Stimulated activated naive B cell treated with anti-CD40 and anti-IgM and Interleukin-4, amounts not matched to agents 10 μg/mL and 1 μg/mL and 100 μg/mL, for 72 hours (primary cell): ENCODE data around the gene AGBL1.

ENCODE experiments used
- ATAC-seq, 2 donors: fragments of 150-1000 bp; cut with Tn5 transposase; replicated peaks; 2 replicates each; pipeline ENCODE4 v1.10.0; 2021; ENCODE audit warnings: moderate library complexity in 1 of 2
- DNase-seq: peaks from one replicate; pipeline ENCODE4 v3.0.0; 2021
- H3K27ac Mint-ChIP-seq: one replicate; pipeline ENCODE4 v1.8.0; 2022; ENCODE audit warnings: mild to moderate bottlenecking, mixed read lengths
- H3K27me3 Mint-ChIP-seq, 2 donors: one replicate each; pipeline ENCODE4 v1.8.0; 2022; ENCODE audit warnings: mixed read lengths in 2 of 2
- H3K36me3 Mint-ChIP-seq, 2 donors: one replicate each; pipeline ENCODE4 v1.8.0; 2022; ENCODE audit warnings: mixed read lengths in 2 of 2, mild to moderate bottlenecking in 1 of 2
- H3K4me1 Mint-ChIP-seq, 2 donors: one replicate each; pipeline ENCODE4 v1.8.0; 2022; ENCODE audit warnings: mixed read lengths in 2 of 2, mild to moderate bottlenecking in 1 of 2
- H3K4me3 Mint-ChIP-seq, 2 donors: one replicate each; pipeline ENCODE4 v1.8.0; 2022; ENCODE audit warnings: mild to moderate bottlenecking in 2 of 2, mixed read lengths in 2 of 2, moderate library complexity in 1 of 2
- H3K9me3 Mint-ChIP-seq, 2 donors: one replicate each; pipeline ENCODE4 v1.8.0; 2022; ENCODE audit warnings: mixed read lengths in 2 of 2, mild to moderate bottlenecking in 1 of 2

The AGBL1 gene

DNA sequence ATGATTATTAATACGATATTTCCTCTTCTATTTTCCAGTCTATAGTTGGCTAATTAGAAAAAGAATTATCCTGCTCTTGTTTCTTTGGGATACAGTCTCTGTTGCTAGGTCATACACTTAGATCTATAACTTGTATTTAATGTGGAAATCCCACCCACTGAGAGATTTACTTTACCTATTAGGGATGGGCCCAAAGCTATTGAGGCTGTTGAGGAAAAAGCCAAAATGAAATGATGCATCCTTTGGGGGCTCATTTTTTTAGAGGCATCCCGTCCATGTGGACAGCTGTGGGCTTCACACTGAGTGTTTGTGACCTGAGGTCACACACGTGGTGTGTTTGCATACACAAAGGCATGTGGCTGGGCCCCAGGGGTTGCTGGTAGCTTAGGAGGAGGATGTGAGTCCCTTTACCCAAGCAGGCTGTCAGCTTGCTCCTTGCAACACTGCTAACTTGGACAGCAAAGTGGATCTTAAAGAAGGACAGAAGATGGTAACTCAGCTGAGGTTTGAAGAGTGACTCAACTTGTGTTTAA, 477.4 kb downstream of the AGBL1 start:
- H3K4me3 Mint-ChIP-seq: no peak overlapping the region
- H3K27ac Mint-ChIP-seq: no peak overlapping the region
- H3K27me3 Mint-ChIP-seq: no peaks in the 10 kb centered on the region
- H3K36me3 Mint-ChIP-seq: no peaks in the 10 kb centered on the region
- ATAC-seq (no peak), DNase-seq (no peak)
- no peaks in the 10 kb centered on the region for H3K4me1 Mint-ChIP-seq
- H3K9me3 Mint-ChIP-seq: peaks cover 4 to 10% of the 10 kb centered on the region in 2 donors

DNA sequence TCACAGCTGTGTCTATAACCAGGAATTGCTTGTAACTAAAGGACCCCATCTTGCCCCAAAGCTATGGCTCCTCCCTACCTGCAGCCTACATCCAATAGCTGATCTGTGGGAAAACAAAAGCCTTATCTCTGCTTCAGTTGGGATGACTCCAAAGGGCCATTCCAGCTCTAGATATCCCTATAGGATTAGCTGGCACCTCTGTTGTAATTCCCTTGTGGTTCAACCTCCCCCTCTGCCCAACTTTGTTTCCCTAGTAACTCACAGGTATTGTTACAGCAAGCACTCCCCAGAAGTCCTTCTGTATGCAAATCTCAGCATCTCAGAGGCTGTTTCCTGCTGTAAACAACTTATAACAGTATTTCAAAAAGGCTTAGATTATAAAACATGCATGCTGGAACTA, 478.6 kb downstream of the AGBL1 start:
- Mint-ChIP-seq H3K27ac (no peak overlapping the region), H3K27me3 (no peaks in the 10 kb centered on the region), H3K4me1 (no peaks in the 10 kb centered on the region), H3K36me3 (no peaks in the 10 kb centered on the region), H3K9me3 (peaks cover 0 to 9% of the 10 kb centered on the region in 2 donors), H3K4me3 (no peak overlapping the region)
- ATAC-seq: no peak
- DNase-seq: no peak

DNA sequence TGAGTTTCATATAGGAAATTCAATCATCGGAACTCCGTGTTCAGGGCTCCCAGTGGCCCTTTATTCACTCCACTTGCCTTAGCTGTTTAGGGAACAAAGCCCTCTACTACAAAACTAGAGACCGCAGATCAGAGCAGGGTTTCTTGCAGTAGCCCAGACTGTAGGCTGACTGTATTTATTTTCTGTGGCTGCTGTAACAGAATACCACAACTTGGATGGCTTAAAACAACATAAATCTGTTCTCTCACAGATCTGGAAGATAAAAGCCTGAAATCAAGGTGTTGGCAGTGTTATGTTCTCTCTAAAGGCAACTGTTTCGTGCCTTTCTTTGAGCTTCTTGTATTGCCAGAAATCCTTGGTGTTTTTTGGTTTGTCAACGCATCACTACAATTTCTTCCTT, 479.0 kb downstream of the AGBL1 start:
- Mint-ChIP-seq H3K4me3 (no peak overlapping the region), H3K36me3 (no peaks in the 10 kb centered on the region), H3K9me3 (peaks cover 0 to 11% of the 10 kb centered on the region in 2 donors), H3K27me3 (no peaks in the 10 kb centered on the region), H3K27ac (no peak overlapping the region), H3K4me1 (no peaks in the 10 kb centered on the region)
- no peak for ATAC-seq
- DNase-seq: no peak

DNA sequence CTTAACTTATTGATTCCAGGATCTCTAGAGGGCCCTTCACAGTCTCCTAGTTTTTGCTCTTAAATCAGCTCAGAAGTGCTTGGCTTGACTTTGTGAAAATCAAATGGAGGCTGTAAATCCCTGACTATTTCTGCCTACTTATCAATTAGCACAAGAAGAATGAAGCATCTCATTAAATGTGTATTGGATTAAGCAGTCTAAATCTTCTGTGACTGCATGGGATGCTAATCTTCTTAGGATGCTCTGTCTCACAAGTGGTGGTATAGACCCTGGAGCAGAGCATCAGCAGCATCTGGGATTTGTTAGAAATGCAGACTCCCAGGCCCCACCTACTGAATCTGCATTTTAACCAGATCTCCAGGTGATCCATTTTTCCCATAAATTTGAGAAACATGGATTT, 488.7 kb downstream of the AGBL1 start:
- Mint-ChIP-seq H3K9me3 (peaks cover 6 to 7% of the 10 kb centered on the region in 2 donors), H3K36me3 (peaks cover 0 to 2% of the 10 kb centered on the region in 2 donors), H3K27ac (no peak overlapping the region), H3K27me3 (peaks cover 0 to 9% of the 10 kb centered on the region in 2 donors), H3K4me3 (no peak overlapping the region), H3K4me1 (no peaks in the 10 kb centered on the region)
- no peak for ATAC-seq
- DNase-seq: no peak

DNA sequence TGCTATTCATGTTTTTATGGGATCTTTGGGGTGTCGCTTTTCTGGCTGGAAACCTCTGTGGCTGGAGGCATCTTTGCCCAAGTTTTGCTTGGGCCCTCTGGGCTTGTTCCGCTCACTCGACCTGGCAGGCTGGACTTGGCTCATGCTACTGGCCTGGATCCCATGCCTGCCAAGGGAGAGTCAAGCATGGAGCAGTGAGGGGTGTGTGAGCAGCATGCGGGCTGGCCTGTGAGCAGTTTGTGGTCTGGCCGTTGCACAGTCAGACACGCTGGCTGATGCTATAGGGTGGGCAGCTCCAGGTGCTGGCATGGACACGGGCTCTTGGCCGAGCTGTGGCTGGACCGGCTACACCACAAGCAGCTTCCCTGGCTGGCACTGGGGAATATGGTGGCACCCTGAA, 491.1 kb downstream of the AGBL1 start:
- DNase-seq (no peak), ATAC-seq (no peak)
- Mint-ChIP-seq H3K9me3 (peaks cover 2 to 7% of the 10 kb centered on the region in 2 donors), H3K27me3 (peaks cover 0 to 9% of the 10 kb centered on the region in 2 donors), H3K36me3 (no peaks in the 10 kb centered on the region), H3K27ac (no peak overlapping the region), H3K4me3 (no peak overlapping the region), H3K4me1 (no peaks in the 10 kb centered on the region)

DNA sequence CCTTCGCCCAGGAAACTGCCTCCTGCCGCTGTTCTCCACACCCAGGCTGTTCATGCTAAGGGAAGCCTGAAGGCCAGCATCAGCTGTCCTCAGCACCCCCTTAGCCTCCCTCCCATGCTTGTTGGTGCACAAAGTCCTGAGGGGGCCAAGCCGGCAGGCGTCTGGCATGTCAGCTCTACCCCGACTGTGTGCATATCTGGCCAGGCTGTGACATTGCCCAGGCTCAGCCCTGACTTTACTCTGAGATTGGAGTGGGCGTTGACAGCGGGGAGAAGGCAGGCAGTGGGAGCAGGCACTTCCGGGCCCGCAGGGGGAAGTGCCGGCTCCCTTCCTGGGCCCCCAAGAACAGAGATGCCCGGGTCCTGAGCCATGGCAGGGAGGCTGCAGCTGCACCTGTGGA, 492.2 kb downstream of the AGBL1 start:
- ATAC-seq: no peak
- H3K4me1 Mint-ChIP-seq: no peaks in the 10 kb centered on the region
- no peaks in the 10 kb centered on the region for H3K36me3 Mint-ChIP-seq
- H3K9me3 Mint-ChIP-seq: peaks cover 3 to 4% of the 10 kb centered on the region in 2 donors
- no peak overlapping the region for H3K27ac Mint-ChIP-seq
- DNase-seq: no peak
- H3K4me3 Mint-ChIP-seq: no peak overlapping the region
- peaks cover 0 to 9% of the 10 kb centered on the region in 2 donors for H3K27me3 Mint-ChIP-seq

DNA sequence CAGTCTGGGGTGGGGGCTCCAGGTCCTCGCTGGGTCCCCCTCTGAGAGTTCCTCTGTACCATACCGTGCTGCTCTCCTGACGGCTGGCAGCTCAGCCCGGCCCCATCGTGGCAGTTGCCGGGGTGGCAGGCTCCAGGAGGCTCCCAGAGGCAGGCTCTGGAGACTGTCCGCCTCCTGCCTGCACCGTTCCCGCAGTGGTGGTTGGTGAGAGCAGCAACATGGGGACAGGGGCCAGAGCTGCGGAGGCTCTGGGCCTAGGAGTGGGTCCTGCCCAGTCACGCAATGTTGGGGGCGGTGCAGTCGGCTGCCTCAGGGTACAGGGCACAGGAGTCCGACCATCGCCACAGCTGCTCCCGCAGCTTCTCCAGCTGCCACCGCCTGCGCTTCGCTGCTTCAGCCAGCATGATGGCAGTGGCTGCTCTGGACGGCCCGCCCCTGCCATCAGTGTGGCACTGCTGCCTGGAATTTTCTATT, 492.7 kb downstream of the AGBL1 start:
- ATAC-seq (no peak), DNase-seq (no peak)
- no peak overlapping the region for H3K4me3 Mint-ChIP-seq
- H3K36me3 Mint-ChIP-seq: no peaks in the 10 kb centered on the region
- H3K27ac Mint-ChIP-seq: no peak overlapping the region
- no peaks in the 10 kb centered on the region for H3K4me1 Mint-ChIP-seq
- peaks cover 6 to 7% of the 10 kb centered on the region in 2 donors for H3K9me3 Mint-ChIP-seq
- peaks cover 0 to 6% of the 10 kb centered on the region in 2 donors for H3K27me3 Mint-ChIP-seq

DNA sequence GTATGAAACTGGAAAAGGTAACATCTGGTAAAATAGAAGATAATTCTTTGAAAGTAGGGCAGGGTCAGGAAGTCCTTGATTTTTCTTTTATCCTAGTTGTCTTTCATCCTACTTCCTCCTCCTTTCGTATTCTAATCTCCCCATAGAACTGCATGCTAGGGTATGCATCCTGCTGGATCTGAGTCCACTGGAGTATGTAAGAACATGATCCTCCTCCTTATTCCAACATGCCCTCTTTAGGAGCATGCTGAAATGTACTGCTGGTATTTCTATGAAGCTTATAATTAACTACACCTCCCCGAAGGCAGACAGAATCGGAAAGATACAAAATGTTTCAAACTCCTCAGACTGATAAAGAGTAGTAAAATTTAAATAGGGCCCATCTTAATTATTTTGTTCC, 493.8 kb downstream of the AGBL1 start:
- Mint-ChIP-seq H3K9me3 (peaks cover 6 to 10% of the 10 kb centered on the region in 2 donors), H3K36me3 (no peaks in the 10 kb centered on the region), H3K4me3 (no peak overlapping the region), H3K27me3 (no peaks in the 10 kb centered on the region), H3K4me1 (no peaks in the 10 kb centered on the region), H3K27ac (no peak overlapping the region)
- ATAC-seq (no peak), DNase-seq (no peak)

DNA sequence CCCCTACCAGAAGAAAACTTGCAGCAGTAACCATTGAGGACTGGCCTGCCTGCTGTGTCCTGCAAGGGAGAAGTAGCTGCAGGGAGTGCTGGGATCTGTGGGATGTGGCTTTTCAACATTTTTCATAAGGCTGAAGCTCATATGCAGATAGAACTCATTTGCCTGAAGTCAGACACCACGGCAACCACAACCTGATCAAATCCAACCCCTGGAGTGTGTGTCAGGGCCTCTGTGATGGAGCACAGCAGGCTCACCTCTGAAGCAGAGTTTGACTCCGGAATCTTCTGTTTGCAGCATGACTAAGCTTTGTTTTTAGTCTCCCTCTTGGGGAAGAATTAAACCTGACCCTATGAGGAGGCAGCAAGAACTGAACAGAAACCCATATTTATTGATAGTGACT, 508.7 kb downstream of the AGBL1 start:
- DNase-seq: no peak
- no peak for ATAC-seq
- Mint-ChIP-seq H3K4me3 (no peak overlapping the region), H3K27me3 (no peaks in the 10 kb centered on the region), H3K36me3 (no peaks in the 10 kb centered on the region), H3K4me1 (no peaks in the 10 kb centered on the region), H3K27ac (no peak overlapping the region), H3K9me3 (peaks cover 0 to 9% of the 10 kb centered on the region in 2 donors)

DNA sequence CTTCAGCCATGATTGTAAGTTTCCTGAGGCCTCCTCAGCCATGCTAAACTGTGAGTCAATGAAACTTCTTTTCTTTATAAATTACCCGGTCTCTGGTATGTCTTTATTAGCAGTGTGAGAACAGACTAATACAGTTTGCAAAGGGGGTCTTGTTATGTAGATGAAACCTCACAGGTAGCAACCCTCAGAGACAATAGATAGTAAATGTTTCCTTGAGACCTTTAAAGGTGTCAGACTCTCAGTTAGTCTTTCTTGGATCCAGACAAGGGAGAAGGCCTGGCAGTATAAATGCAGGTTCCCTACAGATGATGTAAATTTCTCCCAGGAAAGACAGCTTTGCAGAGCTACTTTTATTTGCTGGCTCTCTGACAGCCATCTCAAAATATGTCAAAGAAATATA, 510.8 kb downstream of the AGBL1 start:
- no peaks in the 10 kb centered on the region for H3K4me1 Mint-ChIP-seq
- no peaks in the 10 kb centered on the region for H3K27me3 Mint-ChIP-seq
- ATAC-seq: no peak
- no peaks in the 10 kb centered on the region for H3K36me3 Mint-ChIP-seq
- no peak for DNase-seq
- no peak overlapping the region for H3K27ac Mint-ChIP-seq
- H3K4me3 Mint-ChIP-seq: no peak overlapping the region
- H3K9me3 Mint-ChIP-seq: peaks cover 0 to 9% of the 10 kb centered on the region in 2 donors

DNA sequence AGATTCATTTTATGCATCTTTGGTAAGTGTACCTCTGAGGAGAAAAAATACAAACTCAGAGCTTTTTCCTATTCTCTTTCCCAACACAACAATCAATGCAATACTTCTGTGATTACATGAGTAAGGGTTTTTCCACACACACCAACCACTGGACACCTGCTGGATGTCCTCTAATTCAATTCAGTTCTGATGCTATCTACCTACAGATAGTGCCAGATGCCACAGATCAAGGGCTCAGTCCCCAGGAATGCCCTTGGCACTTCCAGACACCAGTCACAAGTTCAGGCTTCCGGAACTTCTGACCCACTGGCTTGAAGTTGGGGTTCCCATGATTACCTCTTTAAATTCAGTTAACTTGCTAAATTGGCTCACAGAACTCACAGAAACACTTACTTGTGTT, 511.5 kb downstream of the AGBL1 start:
- Mint-ChIP-seq H3K27me3 (no peaks in the 10 kb centered on the region), H3K27ac (no peak overlapping the region), H3K4me3 (no peak overlapping the region), H3K4me1 (no peaks in the 10 kb centered on the region), H3K36me3 (no peaks in the 10 kb centered on the region), H3K9me3 (peaks cover 0 to 9% of the 10 kb centered on the region in 2 donors)
- no peak for DNase-seq
- no peak for ATAC-seq

DNA sequence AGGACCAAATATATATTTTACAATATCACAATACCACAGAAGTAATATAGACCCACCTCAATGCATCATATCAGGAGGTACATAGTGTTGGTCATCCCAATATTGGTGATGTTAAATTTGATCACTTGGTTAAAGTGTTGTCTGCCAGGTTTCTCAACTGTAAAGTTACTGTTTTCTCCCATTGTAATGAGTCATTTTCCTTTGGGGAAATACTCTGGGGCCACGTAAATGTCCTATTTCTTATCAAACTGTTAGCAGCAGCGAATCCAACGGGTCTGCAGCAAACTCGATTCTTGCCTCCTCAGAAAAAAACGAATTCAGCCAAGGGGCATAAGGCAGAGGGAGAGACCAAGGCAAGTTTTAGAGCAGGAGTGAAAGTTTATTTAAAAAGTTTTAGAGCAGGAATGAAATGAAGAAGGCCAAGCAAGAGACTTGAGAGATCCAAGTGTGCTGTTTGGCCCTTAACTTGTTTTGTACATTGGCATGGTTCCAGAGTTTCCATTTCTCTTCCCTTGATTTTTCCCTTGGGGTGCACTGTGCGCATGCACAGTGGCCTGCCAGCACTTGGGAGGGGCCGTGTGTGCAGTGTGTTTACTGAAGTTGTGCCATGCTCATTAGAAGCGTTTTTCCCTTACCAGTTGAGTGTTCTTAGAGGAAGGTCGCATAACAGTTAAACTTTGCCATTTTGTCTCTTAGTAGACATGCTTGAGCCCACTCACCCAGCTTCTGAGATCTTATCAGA, 512.5 kb downstream of the AGBL1 start:
- no peaks in the 10 kb centered on the region for H3K27me3 Mint-ChIP-seq
- H3K4me3 Mint-ChIP-seq: no peak overlapping the region
- no peak overlapping the region for H3K27ac Mint-ChIP-seq
- H3K9me3 Mint-ChIP-seq: peaks cover 0 to 14% of the 10 kb centered on the region in 2 donors
- H3K36me3 Mint-ChIP-seq: no peaks in the 10 kb centered on the region
- no peaks in the 10 kb centered on the region for H3K4me1 Mint-ChIP-seq
- DNase-seq (no peak), ATAC-seq (no peak)

DNA sequence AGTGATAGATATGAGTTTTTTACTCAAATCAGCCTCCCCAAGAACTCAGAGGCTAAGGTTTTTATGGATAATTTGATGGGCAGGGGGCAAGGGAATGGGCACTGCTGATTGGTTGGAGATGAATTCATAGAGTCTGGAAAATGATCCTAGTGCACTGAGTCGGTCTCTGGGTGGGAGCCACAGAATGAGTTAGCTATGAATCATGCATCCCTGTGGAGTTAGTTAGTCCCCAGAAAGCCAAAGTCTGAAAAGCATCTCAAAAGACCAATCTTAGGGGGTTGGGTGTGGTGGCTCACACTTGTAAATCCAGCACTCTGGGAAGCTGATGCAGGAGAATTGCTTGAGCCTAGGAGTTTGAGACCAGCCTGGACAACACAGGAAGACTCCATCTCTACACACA, 516.1 kb downstream of the AGBL1 start:
- no peak overlapping the region for H3K27ac Mint-ChIP-seq
- no peak overlapping the region for H3K4me3 Mint-ChIP-seq
- no peaks in the 10 kb centered on the region for H3K36me3 Mint-ChIP-seq
- H3K4me1 Mint-ChIP-seq: no peaks in the 10 kb centered on the region
- ATAC-seq: no peak
- H3K9me3 Mint-ChIP-seq: peaks cover 0 to 9% of the 10 kb centered on the region in 2 donors
- DNase-seq: no peak
- no peaks in the 10 kb centered on the region for H3K27me3 Mint-ChIP-seq

DNA sequence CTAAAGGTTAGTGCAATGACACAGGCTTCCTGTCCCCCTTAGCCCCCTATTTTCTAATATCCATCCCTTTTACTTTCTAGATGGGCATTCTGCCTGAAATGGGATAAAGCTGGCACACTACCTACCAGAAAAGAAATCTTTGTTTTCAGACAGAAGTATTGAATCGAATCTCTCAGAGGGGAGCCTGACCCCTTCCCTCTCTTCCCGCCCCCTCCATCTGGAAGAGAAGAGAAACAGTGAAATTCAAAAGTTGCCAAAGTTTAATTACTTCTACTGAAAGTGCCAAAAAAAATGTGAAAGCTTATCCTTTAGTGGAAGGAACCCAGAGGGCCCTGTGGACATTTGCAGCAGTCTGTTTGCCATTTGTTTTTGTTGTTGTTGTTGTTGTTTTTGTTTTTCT, 523.8 kb downstream of the AGBL1 start:
- H3K4me1 Mint-ChIP-seq: no peaks in the 10 kb centered on the region
- ATAC-seq (no peak), DNase-seq (no peak)
- H3K27ac Mint-ChIP-seq: no peak overlapping the region
- peaks cover 0 to 2% of the 10 kb centered on the region in 2 donors for H3K9me3 Mint-ChIP-seq
- peaks cover 0 to 6% of the 10 kb centered on the region in 2 donors for H3K27me3 Mint-ChIP-seq
- H3K4me3 Mint-ChIP-seq: no peak overlapping the region
- no peaks in the 10 kb centered on the region for H3K36me3 Mint-ChIP-seq

DNA sequence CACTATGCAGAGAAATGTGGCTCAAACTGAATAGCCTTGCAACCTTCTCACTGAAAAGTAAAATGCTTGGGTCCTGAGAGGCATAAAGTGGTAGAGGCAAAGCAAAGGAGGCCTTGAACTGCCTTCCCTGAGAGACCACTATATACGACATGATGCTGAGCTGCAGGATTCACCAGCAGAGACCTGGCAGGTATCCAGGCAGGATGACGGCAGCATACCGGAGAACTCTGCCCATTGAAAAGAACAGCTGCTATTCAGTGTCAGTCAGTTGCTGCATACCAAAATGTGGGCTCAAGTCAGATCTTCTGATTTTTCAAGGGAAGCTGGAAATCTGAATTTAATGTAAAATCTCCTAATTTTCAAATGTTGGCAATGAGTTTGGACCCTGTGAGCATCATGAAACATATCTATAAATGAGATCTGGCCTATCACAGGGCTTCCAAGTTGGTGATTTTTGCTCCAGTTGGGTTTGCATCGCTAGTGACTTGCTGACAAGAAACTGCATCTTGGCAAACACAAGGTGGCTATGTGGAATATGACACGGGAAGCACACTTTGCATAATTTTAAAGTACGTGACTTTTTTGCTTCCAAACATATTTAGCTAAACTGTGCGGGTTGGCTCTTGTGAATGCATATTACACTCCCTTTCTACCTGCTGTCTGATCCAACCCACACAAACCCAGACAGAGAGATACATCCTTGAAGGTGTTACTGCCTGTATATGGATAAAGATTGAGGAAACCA, 529.0 kb downstream of the AGBL1 start:
- ATAC-seq (no peak), DNase-seq (no peak)
- Mint-ChIP-seq H3K4me1 (no peaks in the 10 kb centered on the region), H3K27me3 (peaks cover 0 to 6% of the 10 kb centered on the region in 2 donors), H3K27ac (no peak overlapping the region), H3K36me3 (no peaks in the 10 kb centered on the region), H3K9me3 (peaks cover 0 to 4% of the 10 kb centered on the region in 2 donors), H3K4me3 (no peak overlapping the region)
